NCI-H82 treated with DMSO at 0.1 percent for 48 hours (cell line): Measurements from ENCODE around the gene IAPP.
"Not testable (repeated sequence)": the region's sequence is repeated elsewhere in the genome, so short reads cannot be mapped to it uniquely, and the experiment has no call there.

Experiments
- DNase-seq: peaks from one replicate; lab custom pipeline; 2025; ENCODE audit not compliant: unreplicated experiment; lab: John Stamatoyannopoulos, UW

Gene IAPP

GRCh38 chr12:21372602-21373001 lies at the start of gene IAPP:
IAPP (plus strand) TSS chr12:21372902; CDS start chr12:21373352, 450 bp downstream.
- DNase-seq, result no peak

- no peak for DNase-seq
Observed at GRCh38 chr12:21323736-21324135, 49.0 kb upstream of the IAPP start.

GRCh38 chr12:21324551-21324950 lies 48.2 kb upstream of the IAPP start:
- DNase-seq, result no peak

GRCh38 chr12:21328578-21328977 lies 44.1 kb upstream of the IAPP start:
- DNase-seq, result no peak

GRCh38 chr12:21330682-21331253 lies 41.9 kb upstream of the IAPP start:
- no peak for DNase-seq

GRCh38 chr12:21334771-21335325 lies 37.9 kb upstream of the IAPP start, which contains the start of gene SLCO1A2:
SLCO1A2 (minus strand) TSS chr12:21334917; CDS start chr12:21334647, 270 bp downstream.
- DNase-seq, result no peak

- DNase-seq, result no peak
Observed at GRCh38 chr12:21336656-21337055, 36.0 kb upstream of the IAPP start.

GRCh38 chr12:21337453-21337852 lies 35.2 kb upstream of the IAPP start:
- DNase-seq, result no peak

- peak; percentile 82 for DNase-seq
Observed at GRCh38 chr12:21337959-21338744, 34.5 kb upstream of the IAPP start.

GRCh38 chr12:21339921-21340320 lies 32.8 kb upstream of the IAPP start:
- no peak for DNase-seq

GRCh38 chr12:21340403-21340802 lies 32.3 kb upstream of the IAPP start:
- DNase-seq, result no peak

- no peak for DNase-seq
Observed at GRCh38 chr12:21341769-21342168, 30.9 kb upstream of the IAPP start.

GRCh38 chr12:21343636-21344035 lies 29.1 kb upstream of the IAPP start:
- no peak for DNase-seq

GRCh38 chr12:21346542-21347205 lies 26.0 kb upstream of the IAPP start:
- DNase-seq, result no peak

GRCh38 chr12:21350975-21351374 lies 21.7 kb upstream of the IAPP start:
- no peak for DNase-seq

GRCh38 chr12:21353487-21353886 lies 19.2 kb upstream of the IAPP start:
- no peak for DNase-seq

- DNase-seq, result no peak
Observed at GRCh38 chr12:21353948-21354347, 18.8 kb upstream of the IAPP start.

- DNase-seq, result no peak
Observed at GRCh38 chr12:21354641-21355040, 18.1 kb upstream of the IAPP start.

- not testable (repeated sequence) for DNase-seq
Observed at GRCh38 chr12:21360632-21361031, 12.1 kb upstream of the IAPP start.

- no peak for DNase-seq
Observed at GRCh38 chr12:21369141-21369980, 3.3 kb upstream of the IAPP start.
